Gastrocnemius medialis (tissue), 4 donors: Measurements from ENCODE around the gene KIRREL3.

ENCODE experiments used
- POLR2A ChIP-seq, 2 donors: fragments of 450-650 bp; IDR thresholded peaks; one replicate each; pipeline ENCODE4 v1.6.1; 2017; ENCODE audit warnings: antibody characterized with exemption in 2 of 2, mild to moderate bottlenecking in 2 of 2, moderate library complexity in 2 of 2
- TF ChIP-seq, protein P1 (sequence below), 5 experiments: fragments of 450-650 bp in 3 of 5; fragments of 200-600 bp in 2 of 5; sonication (generic) in 2 of 5; IDR thresholded peaks in 4 of 5; conservative IDR thresholded peaks in 1 of 5; 1 replicate in 4 of 5; 2 replicates in 1 of 5; pipeline ENCODE4 v1.5.1; 2016 to 2019; ENCODE audit warnings: antibody characterized with exemption in 5 of 5, mild to moderate bottlenecking in 3 of 5, moderate library complexity in 3 of 5

DNA sequence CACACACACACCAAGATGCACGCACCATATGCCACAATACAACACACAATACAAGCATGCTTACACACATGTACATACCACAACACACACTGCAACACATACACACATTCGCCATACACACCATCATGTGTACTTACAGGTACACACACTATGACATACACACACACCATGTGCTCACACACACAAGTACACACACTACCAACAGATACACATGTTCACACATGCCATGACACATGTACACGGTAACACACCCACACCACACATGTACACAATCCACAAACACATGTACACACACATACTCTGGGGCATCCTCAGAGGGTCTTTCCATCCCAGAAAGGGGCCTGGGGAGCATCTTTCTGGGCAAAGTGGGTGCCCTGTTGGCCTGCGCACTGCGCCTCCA, 562.8 kb downstream of the KIRREL3 start:
- TF ChIP-seq POLR2A (IDR thresholded peaks at IDR 0.05), result no peak
- TF ChIP-seq, protein P1, sequence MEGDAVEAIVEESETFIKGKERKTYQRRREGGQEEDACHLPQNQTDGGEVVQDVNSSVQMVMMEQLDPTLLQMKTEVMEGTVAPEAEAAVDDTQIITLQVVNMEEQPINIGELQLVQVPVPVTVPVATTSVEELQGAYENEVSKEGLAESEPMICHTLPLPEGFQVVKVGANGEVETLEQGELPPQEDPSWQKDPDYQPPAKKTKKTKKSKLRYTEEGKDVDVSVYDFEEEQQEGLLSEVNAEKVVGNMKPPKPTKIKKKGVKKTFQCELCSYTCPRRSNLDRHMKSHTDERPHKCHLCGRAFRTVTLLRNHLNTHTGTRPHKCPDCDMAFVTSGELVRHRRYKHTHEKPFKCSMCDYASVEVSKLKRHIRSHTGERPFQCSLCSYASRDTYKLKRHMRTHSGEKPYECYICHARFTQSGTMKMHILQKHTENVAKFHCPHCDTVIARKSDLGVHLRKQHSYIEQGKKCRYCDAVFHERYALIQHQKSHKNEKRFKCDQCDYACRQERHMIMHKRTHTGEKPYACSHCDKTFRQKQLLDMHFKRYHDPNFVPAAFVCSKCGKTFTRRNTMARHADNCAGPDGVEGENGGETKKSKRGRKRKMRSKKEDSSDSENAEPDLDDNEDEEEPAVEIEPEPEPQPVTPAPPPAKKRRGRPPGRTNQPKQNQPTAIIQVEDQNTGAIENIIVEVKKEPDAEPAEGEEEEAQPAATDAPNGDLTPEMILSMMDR (IDR thresholded peaks at IDR 0.05 in 4 of 5, conservative IDR thresholded peaks at IDR 0.05 in 1 of 5), result no peak
